Fibroblast of pulmonary artery (primary cell): Measurements from ENCODE around the gene URI1.

Experiments
- DNase-seq: peaks from one replicate; pipeline ENCODE4 v3.0.0-alpha.2; 2010; ENCODE audit warnings: low read depth
- H3K4me3 ChIP-seq: replicated peaks from 2 replicates; pipeline ENCODE4 v1.5.1; 2011; ENCODE audit warnings: low read depth, mild to moderate bottlenecking, control low read depth, low read length, moderate library complexity
- CTCF ChIP-seq: IDR thresholded peaks from 2 replicates; pipeline ENCODE4 v1.5.1; 2011; ENCODE audit warnings: mild to moderate bottlenecking, control low read depth, low read length, inconsistent platforms; ENCODE audit errors: missing control alignments

URI1 gene

GRCh38 chr19:29942404-29943261 is 594 bp downstream of the URI1 start:
- no peak for DNase-seq
- TF ChIP-seq CTCF = no peak
- peak overlapping the region; percentile 93 for H3K4me3 ChIP-seq

- no peak for TF ChIP-seq CTCF
- H3K4me3 ChIP-seq = peak overlapping the region; percentile 93
- no peak for DNase-seq
These were observed 1.6 kb downstream of the URI1 start for GRCh38 chr19:29943615-29944014.

GRCh38 chr19:29944390-29945012 is 2.5 kb downstream of the URI1 start:
- H3K4me3 ChIP-seq = no peak overlapping the region
- no peak for TF ChIP-seq CTCF
- DNase-seq = no peak

GRCh38 chr19:29945017-29945416 is 3.0 kb downstream of the URI1 start:
- H3K4me3 ChIP-seq = no peak overlapping the region
- no peak for DNase-seq
- no peak for TF ChIP-seq CTCF

- TF ChIP-seq CTCF = no peak
- no peak overlapping the region for H3K4me3 ChIP-seq
- DNase-seq = no peak
These were observed 3.4 kb downstream of the URI1 start for GRCh38 chr19:29945433-29945832.

GRCh38 chr19:29946645-29947044 is 4.6 kb downstream of the URI1 start:
- no peak for DNase-seq
- H3K4me3 ChIP-seq = no peak overlapping the region
- no peak for TF ChIP-seq CTCF
